ENCODE measurements around the gene PTPRE.
"Not testable (repeated sequence)": the region's sequence is repeated elsewhere in the genome, so short reads cannot be mapped to it uniquely, and the experiment has no call there.

PTPRE gene

GRCh38 chr10:128081720-128082119 is 174.8 kb downstream of the PTPRE start:
- no peak for DNase-seq

- DNase-seq: no peak
Measured at GRCh38 chr10:128083191-128083895, 176.4 kb downstream of the PTPRE start.

GRCh38 chr10:128084364-128084763 is 177.5 kb downstream of the PTPRE start:
- DNase-seq: no peak

- no peak for DNase-seq
Measured at GRCh38 chr10:128084991-128085390, 178.1 kb downstream of the PTPRE start.

- no peak for DNase-seq
Measured at GRCh38 chr10:128086003-128086863, 179.3 kb downstream of the PTPRE start.

GRCh38 chr10:128087146-128087883 is 180.4 kb downstream of the PTPRE start:
- DNase-seq: no peak

GRCh38 chr10:128087884-128088709 is 181.2 kb downstream of the PTPRE start:
- no peak for DNase-seq

GRCh38 chr10:128091636-128092210 is 184.8 kb downstream of the PTPRE start:
- DNase-seq: no peak

- no peak for DNase-seq
Measured at GRCh38 chr10:128092454-128092853, 185.6 kb downstream of the PTPRE start.

- not testable (repeated sequence) for DNase-seq
Measured at GRCh38 chr10:128094596-128094995, 187.7 kb downstream of the PTPRE start.

- no peak for DNase-seq
Measured at GRCh38 chr10:128095027-128095752, 188.3 kb downstream of the PTPRE start.

GRCh38 chr10:128095753-128096469 is 189.0 kb downstream of the PTPRE start:
- no peak for DNase-seq

- DNase-seq: no peak
Measured at GRCh38 chr10:128096486-128097199, 189.7 kb downstream of the PTPRE start.

- DNase-seq: no peak
Measured at GRCh38 chr10:128097783-128098182, 190.9 kb downstream of the PTPRE start.

GRCh38 chr10:128098631-128099030 is 191.7 kb downstream of the PTPRE start:
- DNase-seq: no peak

GRCh38 chr10:128099901-128100300 is 193.0 kb downstream of the PTPRE start:
- no peak for DNase-seq

GRCh38 chr10:128101901-128102300 is 195.0 kb downstream of the PTPRE start:
- DNase-seq: no peak

GRCh38 chr10:128102480-128103228 is 195.8 kb downstream of the PTPRE start:
- DNase-seq: no peak

- DNase-seq: no peak
Measured at GRCh38 chr10:128103229-128103714, 196.4 kb downstream of the PTPRE start.
